Esophagus muscularis mucosa (tissue), 4 donors: ENCODE results near the gene PAX5. TPM values are rescaled to one million over a fixed set of nuclear protein-coding genes. Genes with fewer than 3 reads are reported as not detected.

ENCODE experiments used
- DNase-seq: peaks from one replicate; pipeline ENCODE4 v3.0.0-alpha.2; 2017; ENCODE audit errors: extremely low spot score
- H3K27ac ChIP-seq, 4 donors: fragments of 200-600 bp; sonication (generic); replicated peaks in 1 of 4; 1 replicate in 3 of 4; 2 replicates in 1 of 4; pipeline ENCODE4 v1.5.1; 2016 to 2019; ENCODE audit warnings: mild to moderate bottlenecking in 1 of 4
- H3K27me3 ChIP-seq, 4 donors: fragments of 200-600 bp; sonication (generic); one replicate each; pipeline versions ENCODE4 v1.5.1 to v1.6.0; 2016 to 2019
- H3K36me3 ChIP-seq, 4 donors: fragments of 200-600 bp; sonication (generic); one replicate each; pipeline ENCODE4 v1.5.1; 2016 to 2019
- H3K4me1 ChIP-seq, 4 donors: fragments of 200-600 bp; sonication (generic); one replicate each; pipeline ENCODE4 v1.5.1; 2016 to 2019
- H3K4me3 ChIP-seq, 4 donors: fragments of 200-600 bp; sonication (generic); 1 replicate in 2 of 4; 2 replicates in 2 of 4; pipeline ENCODE4 v1.5.1; 2016 to 2019; ENCODE audit warnings: mild to moderate bottlenecking in 4 of 4, moderate library complexity in 1 of 4
- H3K9me3 ChIP-seq, 4 donors: fragments of 200-600 bp; sonication (generic); 1 replicate in 3 of 4; 2 replicates in 1 of 4; pipeline ENCODE4 v1.5.1; 2016 to 2019
- CTCF ChIP-seq, 3 experiments: fragments of 200-600 bp in 2 of 3; fragments of 450-650 bp in 1 of 3; sonication (generic) in 2 of 3; IDR thresholded peaks; one replicate each; pipeline ENCODE4 v1.5.1; 2017 to 2019; ENCODE audit warnings: antibody characterized with exemption in 3 of 3, mild to moderate bottlenecking in 2 of 3, moderate library complexity in 1 of 3
- EP300 ChIP-seq: sonication (generic); formaldehyde crosslinking; IDR thresholded peaks from one replicate; pipeline ENCODE4 v1.6.1; 2017; ENCODE audit warnings: antibody characterized with exemption
- POLR2A ChIP-seq: fragments of 450-650 bp; IDR thresholded peaks from one replicate; pipeline ENCODE4 v1.6.1; 2017; ENCODE audit warnings: antibody characterized with exemption, moderate library complexity, mild to moderate bottlenecking, low read depth
- POLR2AphosphoS5 ChIP-seq, 2 donors: sonication (generic); formaldehyde crosslinking; IDR thresholded peaks; one replicate each; pipeline ENCODE4 v1.6.1; 2017; ENCODE audit warnings: antibody characterized with exemption in 2 of 2
- WGBS: methylation state at CpG from one replicate; pipeline ENCODE4 v1.1.5; 2018; 5-methylcytosine and 5-hydroxymethylcytosine counted together
- intact Hi-C: fragments of 100-400 bp; cut with DNase I; formaldehyde crosslinking; loops from one replicate; pipeline ENCODE4 v1.15.1; 2023
- total RNA-seq, 4 donors: library from RNA; depleted of rRNA; stranded (reverse); fragments of >200 nt; gene quantifications; one replicate each; pipeline versions ENCODE4 v1.1.0 to v1.2.1, GENCODE V29; 2016

Gene PAX5
- total RNA-seq, 4 donors from 2014 or later = 0.17 TPM; not detected in 3

- Histone ChIP-seq H3K4me1 (peaks cover 48 to 66% (median 60%) of the 10 kb centered on the region in 4 donors), H3K27me3 (peaks cover 18 to 100% (median 94%) of the 10 kb centered on the region in 4 donors)
- TF ChIP-seq POLR2AphosphoS5 (IDR thresholded peaks at IDR 0.05) (no peak), EP300 (no peak), POLR2A (no peak), CTCF (IDR thresholded peaks at IDR 0.05) (no peak)
Observed at GRCh38 chr9:37033141-37033540, 927 bp downstream of the PAX5 start.

GRCh38 chr9:37032713-37033112 is 1.4 kb downstream of the PAX5 start:
- H3K4me3 ChIP-seq = no peak overlapping the region
- H3K9me3 ChIP-seq = no peaks in the 10 kb centered on the region
- WGBS = 71% methylated on average over 1 of the region's 3 CpGs
- peaks cover 48 to 65% (median 59%) of the 10 kb centered on the region in 4 donors for H3K4me1 ChIP-seq
- DNase-seq = no peak
- peaks cover 19 to 100% (median 94%) of the 10 kb centered on the region in 4 donors for H3K27me3 ChIP-seq
- no peak for TF ChIP-seq POLR2A
- TF ChIP-seq CTCF (IDR thresholded peaks at IDR 0.05) = no peak
- no peaks in the 10 kb centered on the region for H3K36me3 ChIP-seq
- no peak overlapping the region for H3K27ac ChIP-seq
- intact Hi-C loops = no loop called here

More at GRCh38 chr9:37033141-37033540, 927 bp downstream of the PAX5 start:
- H3K27ac ChIP-seq = no peak overlapping the region
- no peak for DNase-seq
- intact Hi-C loops = no loop called here
- no peaks in the 10 kb centered on the region for H3K9me3 ChIP-seq
- WGBS = 57% methylated on average over 4 of the region's 6 CpGs
- no peak overlapping the region for H3K4me3 ChIP-seq
- H3K36me3 ChIP-seq = no peaks in the 10 kb centered on the region

- 19% methylated on average over 6 of the region's 6 CpGs for WGBS
- H3K4me3 ChIP-seq = no peak overlapping the region
- peaks cover 48 to 65% (median 59%) of the 10 kb centered on the region in 4 donors for H3K4me1 ChIP-seq
- intact Hi-C loops = no loop called here
- TF ChIP-seq CTCF (IDR thresholded peaks at IDR 0.05) (no peak), POLR2A (no peak), POLR2AphosphoS5 (IDR thresholded peaks at IDR 0.05) (no peak), EP300 (no peak)
- no peaks in the 10 kb centered on the region for H3K36me3 ChIP-seq
- peaks cover 25 to 100% (median 94%) of the 10 kb centered on the region in 4 donors for H3K27me3 ChIP-seq
- no peaks in the 10 kb centered on the region for H3K9me3 ChIP-seq
- H3K27ac ChIP-seq = no peak overlapping the region
- no peak for DNase-seq
Observed at GRCh38 chr9:37031902-37032301, 2.2 kb downstream of the PAX5 start.

- intact Hi-C loops = no loop called here
- no peak overlapping the region for H3K4me3 ChIP-seq
- no peak for DNase-seq
- H3K36me3 ChIP-seq = no peaks in the 10 kb centered on the region
- H3K9me3 ChIP-seq = no peaks in the 10 kb centered on the region
- TF ChIP-seq POLR2AphosphoS5 (IDR thresholded peaks at IDR 0.05) (no peak), POLR2A (no peak), CTCF (IDR thresholded peaks at IDR 0.05) (no peak)
- 30% methylated on average over 4 of the region's 4 CpGs for WGBS
- peaks cover 33 to 100% (median 94%) of the 10 kb centered on the region in 4 donors for H3K27me3 ChIP-seq
- peaks cover 48 to 65% (median 59%) of the 10 kb centered on the region in 4 donors for H3K4me1 ChIP-seq
- H3K27ac ChIP-seq = no peak overlapping the region
Observed at GRCh38 chr9:37031081-37031480, 3.0 kb downstream of the PAX5 start.

GRCh38 chr9:37030611-37030939 is 3.5 kb downstream of the PAX5 start:
- H3K27me3 ChIP-seq = peaks cover 30 to 100% (median 94%) of the 10 kb centered on the region in 4 donors

More at GRCh38 chr9:37030611-37030939, 3.5 kb downstream of the PAX5 start:
- 6% methylated on average over 7 of the region's 7 CpGs for WGBS
- Histone ChIP-seq H3K36me3 (no peaks in the 10 kb centered on the region), H3K4me3 (no peak overlapping the region), H3K4me1 (peaks cover 48 to 65% (median 59%) of the 10 kb centered on the region in 4 donors), H3K9me3 (no peaks in the 10 kb centered on the region), H3K27ac (no peak overlapping the region)
- no peak for DNase-seq
- no peak for TF ChIP-seq POLR2A
- TF ChIP-seq EP300 = no peak
- TF ChIP-seq POLR2AphosphoS5 (IDR thresholded peaks at IDR 0.05) = no peak
- no peak for TF ChIP-seq CTCF (IDR thresholded peaks at IDR 0.05)
- intact Hi-C loops = no loop called here
